ENCODE results near the gene PTPN13.

PTPN13 gene

DNA sequence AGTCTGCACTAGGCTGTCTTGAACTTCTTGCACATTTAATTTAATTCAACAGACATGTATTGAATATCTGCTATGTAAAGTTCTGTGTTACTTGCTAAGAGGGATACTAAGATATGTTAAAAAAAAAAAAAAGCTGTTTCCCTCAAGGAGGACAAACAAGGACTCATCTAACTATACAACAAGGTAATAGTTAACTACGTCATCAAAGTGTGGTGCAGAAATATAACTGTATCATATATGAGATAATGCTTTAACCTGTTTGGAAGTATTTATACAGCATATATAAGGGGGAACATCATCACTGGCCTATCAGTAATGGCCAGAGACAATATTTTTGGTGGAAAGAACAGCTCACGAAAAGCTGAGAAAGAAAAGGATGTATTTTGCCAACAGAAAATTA is 89.9 kb downstream of the PTPN13 start:
- H3K79me2 ChIP-seq, result no peaks in the 10 kb centered on the region
- H3K36me3 ChIP-seq (ENCODE audit: control insufficient read depth, insufficient read depth, low read length), result no peaks in the 10 kb centered on the region
- no peak overlapping the region for H2AFZ ChIP-seq
- TF ChIP-seq, protein P1, sequence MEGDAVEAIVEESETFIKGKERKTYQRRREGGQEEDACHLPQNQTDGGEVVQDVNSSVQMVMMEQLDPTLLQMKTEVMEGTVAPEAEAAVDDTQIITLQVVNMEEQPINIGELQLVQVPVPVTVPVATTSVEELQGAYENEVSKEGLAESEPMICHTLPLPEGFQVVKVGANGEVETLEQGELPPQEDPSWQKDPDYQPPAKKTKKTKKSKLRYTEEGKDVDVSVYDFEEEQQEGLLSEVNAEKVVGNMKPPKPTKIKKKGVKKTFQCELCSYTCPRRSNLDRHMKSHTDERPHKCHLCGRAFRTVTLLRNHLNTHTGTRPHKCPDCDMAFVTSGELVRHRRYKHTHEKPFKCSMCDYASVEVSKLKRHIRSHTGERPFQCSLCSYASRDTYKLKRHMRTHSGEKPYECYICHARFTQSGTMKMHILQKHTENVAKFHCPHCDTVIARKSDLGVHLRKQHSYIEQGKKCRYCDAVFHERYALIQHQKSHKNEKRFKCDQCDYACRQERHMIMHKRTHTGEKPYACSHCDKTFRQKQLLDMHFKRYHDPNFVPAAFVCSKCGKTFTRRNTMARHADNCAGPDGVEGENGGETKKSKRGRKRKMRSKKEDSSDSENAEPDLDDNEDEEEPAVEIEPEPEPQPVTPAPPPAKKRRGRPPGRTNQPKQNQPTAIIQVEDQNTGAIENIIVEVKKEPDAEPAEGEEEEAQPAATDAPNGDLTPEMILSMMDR (IDR thresholded peaks at IDR 0.05), result no peak
- no peak overlapping the region for H3K4me2 ChIP-seq (ENCODE audit: low read length)
- no peak overlapping the region for H3K4me3 ChIP-seq (ENCODE audit: low read depth, low read length)
- H3K27me3 ChIP-seq (ENCODE audit: control insufficient read depth, insufficient read depth, low read length), result no peaks in the 10 kb centered on the region
- H3K9ac ChIP-seq, result no peak overlapping the region
- no peaks in the 10 kb centered on the region for H3K4me1 ChIP-seq
- no peak overlapping the region for H3K27ac ChIP-seq
- no peaks in the 10 kb centered on the region for H3K9me3 ChIP-seq (ENCODE audit: control insufficient read depth, low read length)

DNA sequence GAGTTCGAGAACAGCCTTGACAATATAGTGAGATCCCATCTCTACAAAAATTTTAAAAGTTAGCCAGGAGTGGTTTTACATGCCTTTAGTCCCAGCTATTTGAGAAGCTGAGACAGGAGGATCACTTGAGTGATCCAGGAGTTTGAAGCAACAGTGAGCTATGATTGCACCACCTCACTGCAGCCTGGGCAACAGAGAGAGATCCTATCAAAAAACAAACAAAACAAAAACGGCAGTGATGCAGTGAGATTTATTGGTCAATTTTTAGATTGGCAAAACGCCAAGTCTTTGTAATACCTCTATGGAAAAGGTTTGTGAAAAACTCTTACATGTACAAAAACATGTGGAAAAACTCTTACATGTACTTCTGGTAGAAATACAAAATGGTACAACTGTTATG is 91.3 kb downstream of the PTPN13 start:
- Histone ChIP-seq H3K4me3 (ENCODE audit: low read depth, low read length) (no peak overlapping the region), H3K9ac (no peak overlapping the region), H3K4me2 (ENCODE audit: low read length) (no peak overlapping the region), H3K27ac (no peak overlapping the region), H3K4me1 (no peaks in the 10 kb centered on the region), H3K36me3 (ENCODE audit: control insufficient read depth, insufficient read depth, low read length) (no peaks in the 10 kb centered on the region), H3K79me2 (no peaks in the 10 kb centered on the region), H3K9me3 (ENCODE audit: control insufficient read depth, low read length) (no peaks in the 10 kb centered on the region), H3K27me3 (ENCODE audit: control insufficient read depth, insufficient read depth, low read length) (no peaks in the 10 kb centered on the region), H2AFZ (no peak overlapping the region)
- TF ChIP-seq, protein P1 (IDR thresholded peaks at IDR 0.05), result no peak

DNA sequence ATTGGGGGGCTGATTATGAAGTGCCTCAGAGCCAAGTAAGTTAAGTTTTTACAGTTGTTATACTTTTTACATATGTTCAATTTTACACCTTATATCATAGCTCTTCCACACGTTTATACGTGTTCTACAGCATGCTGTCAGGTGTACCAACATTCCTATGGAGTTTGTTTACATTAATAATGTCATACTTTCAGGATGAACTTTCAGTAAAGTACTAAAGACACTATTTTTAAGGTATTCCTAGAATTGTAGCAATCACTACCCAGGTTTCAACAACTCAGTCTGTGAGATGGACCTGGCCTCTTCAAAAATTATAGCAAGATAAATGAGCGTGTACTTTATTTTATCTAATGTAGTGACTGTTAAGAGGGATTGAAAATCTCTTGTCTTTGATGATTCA is 92.6 kb downstream of the PTPN13 start:
- H3K27ac ChIP-seq, result no peak overlapping the region
- H3K4me2 ChIP-seq (ENCODE audit: low read length), result no peak overlapping the region
- no peaks in the 10 kb centered on the region for H3K4me1 ChIP-seq
- H2AFZ ChIP-seq, result no peak overlapping the region
- H3K36me3 ChIP-seq (ENCODE audit: control insufficient read depth, insufficient read depth, low read length), result no peaks in the 10 kb centered on the region
- no peak overlapping the region for H3K4me3 ChIP-seq (ENCODE audit: low read depth, low read length)
- H3K79me2 ChIP-seq, result no peaks in the 10 kb centered on the region
- no peak overlapping the region for H3K9ac ChIP-seq
- TF ChIP-seq, protein P1 (IDR thresholded peaks at IDR 0.05), result no peak
- no peaks in the 10 kb centered on the region for H3K27me3 ChIP-seq (ENCODE audit: control insufficient read depth, insufficient read depth, low read length)
- no peaks in the 10 kb centered on the region for H3K9me3 ChIP-seq (ENCODE audit: control insufficient read depth, low read length)

DNA sequence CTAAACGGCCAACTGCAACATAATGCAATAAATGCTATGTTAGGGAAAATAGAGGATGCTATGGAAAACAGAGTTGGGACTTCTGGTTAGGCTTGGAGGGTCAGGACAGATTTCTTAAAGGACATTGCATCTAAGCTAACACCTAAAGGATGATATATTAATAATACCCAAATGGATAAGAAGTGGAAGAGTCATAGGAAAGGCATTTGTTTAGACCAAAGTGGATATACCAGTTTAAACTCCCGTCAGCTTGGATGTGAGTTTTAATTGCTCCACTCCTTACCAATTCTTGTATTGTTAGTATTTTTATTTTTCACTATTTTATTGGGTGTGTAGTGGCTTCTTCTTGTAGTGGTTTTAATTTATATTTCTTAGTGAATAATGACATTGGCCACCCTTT is 93.9 kb downstream of the PTPN13 start:
- Histone ChIP-seq H3K4me3 (ENCODE audit: low read depth, low read length) (no peak overlapping the region), H3K36me3 (ENCODE audit: control insufficient read depth, insufficient read depth, low read length) (no peaks in the 10 kb centered on the region), H3K4me1 (no peaks in the 10 kb centered on the region), H3K4me2 (ENCODE audit: low read length) (no peak overlapping the region), H3K79me2 (no peaks in the 10 kb centered on the region), H3K9me3 (ENCODE audit: control insufficient read depth, low read length) (no peaks in the 10 kb centered on the region), H3K9ac (no peak overlapping the region), H3K27me3 (ENCODE audit: control insufficient read depth, insufficient read depth, low read length) (no peaks in the 10 kb centered on the region), H3K27ac (no peak overlapping the region), H2AFZ (no peak overlapping the region)
- TF ChIP-seq, protein P1 (IDR thresholded peaks at IDR 0.05), result no peak

DNA sequence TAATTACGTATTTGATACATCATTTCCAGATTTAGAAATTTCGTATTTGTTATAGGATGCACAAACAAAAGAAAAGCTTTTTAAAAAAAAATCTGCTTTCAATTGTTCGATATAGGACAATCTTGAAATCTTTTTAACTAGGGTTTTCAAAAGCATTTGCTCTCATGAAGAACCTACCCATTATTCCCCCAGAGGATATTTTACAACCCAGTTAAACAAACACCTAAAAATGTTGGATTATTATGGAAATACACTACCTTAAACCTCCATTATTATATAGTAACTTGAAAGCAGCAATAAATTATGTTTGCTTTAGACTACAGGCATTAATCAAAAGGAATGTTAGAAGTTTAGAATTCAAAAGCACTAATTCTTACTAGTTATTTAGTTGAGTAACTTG is 110.5 kb downstream of the PTPN13 start:
- no peak overlapping the region for H3K4me2 ChIP-seq (ENCODE audit: low read length)
- H3K4me1 ChIP-seq, result no peaks in the 10 kb centered on the region
- H3K36me3 ChIP-seq (ENCODE audit: control insufficient read depth, insufficient read depth, low read length), result no peaks in the 10 kb centered on the region
- no peaks in the 10 kb centered on the region for H3K79me2 ChIP-seq
- H3K9me3 ChIP-seq (ENCODE audit: control insufficient read depth, low read length), result no peaks in the 10 kb centered on the region
- H3K27me3 ChIP-seq (ENCODE audit: control insufficient read depth, insufficient read depth, low read length), result no peaks in the 10 kb centered on the region
- H3K4me3 ChIP-seq (ENCODE audit: low read depth, low read length), result no peak overlapping the region
- TF ChIP-seq, protein P1 (IDR thresholded peaks at IDR 0.05), result no peak
- H3K9ac ChIP-seq, result no peak overlapping the region
- H3K27ac ChIP-seq, result no peak overlapping the region
- no peak overlapping the region for H2AFZ ChIP-seq
